Karpas-422 (cell line): ENCODE results near the gene CGB2. TPM values are rescaled to one million over a fixed set of nuclear protein-coding genes. Genes with fewer than 3 reads are reported as not detected.
"Not testable (repeated sequence)": the region's sequence is repeated elsewhere in the genome, so short reads cannot be mapped to it uniquely, and the experiment has no call there.

Experiments used
- DNase-seq: peaks from one replicate; pipeline ENCODE4 v3.0.0-alpha.2; 2015
- H2AFZ ChIP-seq: fragments of 200-600 bp; sonication (generic); 2 replicates; pipeline ENCODE4 v1.6.1; 2014; ENCODE audit warnings: antibody characterized with exemption, low read length, mixed read lengths
- H3K27ac ChIP-seq: fragments of 200-600 bp; sonication (generic); 2 replicates; pipeline ENCODE4 v1.5.1; 2014; ENCODE audit warnings: mild to moderate bottlenecking, low read length, moderate library complexity
- H3K27me3 ChIP-seq: fragments of 200-600 bp; sonication (generic); 2 replicates; pipeline ENCODE4 v1.6.1; 2014; ENCODE audit warnings: low read length, mixed read lengths
- H3K36me3 ChIP-seq: fragments of 200-600 bp; sonication (generic); 2 replicates; pipeline ENCODE4 v1.6.1; 2014; ENCODE audit warnings: low read length, mixed read lengths; ENCODE audit not compliant: insufficient read depth
- H3K4me1 ChIP-seq: fragments of 200-600 bp; sonication (generic); 2 replicates; pipeline ENCODE4 v1.6.1; 2014; ENCODE audit warnings: mild to moderate bottlenecking, low read length, mixed read lengths
- H3K4me2 ChIP-seq: fragments of 200-600 bp; sonication (generic); 2 replicates; pipeline ENCODE4 v1.6.1; 2014; ENCODE audit warnings: low read length, low read depth, mild to moderate bottlenecking; ENCODE audit not compliant: poor library complexity, severe bottlenecking
- H3K4me3 ChIP-seq: fragments of 200-600 bp; sonication (generic); 2 replicates; pipeline ENCODE4 v1.5.1; 2014; ENCODE audit warnings: mild to moderate bottlenecking, antibody characterized with exemption, low read length, mixed read lengths
- H3K79me2 ChIP-seq: fragments of 200-600 bp; sonication (generic); 2 replicates; pipeline ENCODE4 v1.6.1; 2014; ENCODE audit warnings: mild to moderate bottlenecking, low read length, mixed read lengths
- H3K9ac ChIP-seq: fragments of 200-600 bp; sonication (generic); 2 replicates; pipeline ENCODE4 v1.6.0; 2014; ENCODE audit warnings: low read length
- H3K9me2 ChIP-seq: fragments of 200-600 bp; sonication (generic), shearing (Covaris generic); replicated peaks from 2 replicates; pipeline ENCODE4 v1.6.0; 2014; ENCODE audit warnings: mild to moderate bottlenecking, low read length, moderate library complexity; ENCODE audit not compliant: insufficient read depth
- H3K9me3 ChIP-seq: fragments of 300-700, 200-600 bp; sonication (generic); 2 replicates; pipeline ENCODE4 v1.6.1; 2014; ENCODE audit warnings: low read length, mixed read lengths
- H4K20me1 ChIP-seq: fragments of 200-600 bp; sonication (generic); 2 replicates; pipeline ENCODE4 v1.6.1; 2014; ENCODE audit warnings: mild to moderate bottlenecking, antibody characterized with exemption, low read length, low read depth; ENCODE audit not compliant: insufficient read depth
- total RNA-seq: library from RNA; depleted of rRNA; stranded (reverse); fragments of >200 nt; shearing (Covaris generic); gene quantifications from 2 replicates; pipeline ENCODE4 v1.2.3, GENCODE V29; 2014; ENCODE audit warnings: low replicate concordance; rRNA removed

Gene CGB2
- not detected in 2 replicates for total RNA-seq

- not testable (repeated sequence) for H3K27me3 ChIP-seq, H3K79me2 ChIP-seq, H3K4me2 ChIP-seq, H3K27ac ChIP-seq, H3K4me3 ChIP-seq, H4K20me1 ChIP-seq, H3K9me3 ChIP-seq, H3K4me1 ChIP-seq, H3K36me3 ChIP-seq, H3K9ac ChIP-seq, H2AFZ ChIP-seq, H3K9me2 ChIP-seq
- peak; percentile 92 for DNase-seq
Observed at GRCh38 chr19:49031642-49032301, at the start of gene CGB2. CGB2 (plus strand) TSS chr19:49031890; CDS start chr19:49032096, 206 bp downstream.

GRCh38 chr19:48982280-48982679 is 49.4 kb upstream of the CGB2 start:
- no peaks in the 10 kb centered on the region for H3K79me2 ChIP-seq
- H3K9ac ChIP-seq = no peak overlapping the region
- no peaks in the 10 kb centered on the region for H3K4me1 ChIP-seq
- no peak for DNase-seq
- no peak overlapping the region for H3K4me3 ChIP-seq
- no peak overlapping the region for H3K27ac ChIP-seq
- H3K27me3 ChIP-seq = no peaks in the 10 kb centered on the region
- no peak overlapping the region for H2AFZ ChIP-seq
- H3K4me2 ChIP-seq = no peak overlapping the region
- H4K20me1 ChIP-seq = no peaks in the 10 kb centered on the region
- peaks cover 45% of the 10 kb centered on the region for H3K36me3 ChIP-seq
- no peaks in the 10 kb centered on the region for H3K9me3 ChIP-seq
- no peaks in the 10 kb centered on the region for H3K9me2 ChIP-seq

GRCh38 chr19:48985711-48986110 is 46.0 kb upstream of the CGB2 start:
- Histone ChIP-seq H3K9me2 (no peaks in the 10 kb centered on the region), H3K4me2 (no peak overlapping the region), H2AFZ (no peak overlapping the region), H3K9me3 (no peaks in the 10 kb centered on the region), H3K9ac (no peak overlapping the region), H3K27ac (no peak overlapping the region), H3K36me3 (peaks cover 37% of the 10 kb centered on the region), H4K20me1 (no peaks in the 10 kb centered on the region), H3K79me2 (peaks cover 7% of the 10 kb centered on the region), H3K4me3 (no peak overlapping the region), H3K27me3 (no peaks in the 10 kb centered on the region), H3K4me1 (no peaks in the 10 kb centered on the region)
- DNase-seq = no peak

GRCh38 chr19:48986211-48986610 is 45.5 kb upstream of the CGB2 start:
- no peak for DNase-seq
- Histone ChIP-seq H3K9me3 (no peaks in the 10 kb centered on the region), H3K79me2 (peaks cover 12% of the 10 kb centered on the region), H3K4me3 (no peak overlapping the region), H3K9ac (no peak overlapping the region), H3K4me2 (no peak overlapping the region), H3K4me1 (peaks cover 3% of the 10 kb centered on the region; the same call in 1 of the 2 replicates), H3K27me3 (no peaks in the 10 kb centered on the region), H3K9me2 (no peaks in the 10 kb centered on the region), H3K36me3 (peaks cover 37% of the 10 kb centered on the region), H4K20me1 (no peaks in the 10 kb centered on the region), H2AFZ (no peak overlapping the region), H3K27ac (no peak overlapping the region)

GRCh38 chr19:48987323-48987722 is 44.4 kb upstream of the CGB2 start:
- no peak for DNase-seq
- H3K27ac ChIP-seq = no peak overlapping the region
- no peaks in the 10 kb centered on the region for H3K9me3 ChIP-seq
- no peaks in the 10 kb centered on the region for H3K27me3 ChIP-seq
- H3K36me3 ChIP-seq = peaks cover 28% of the 10 kb centered on the region
- no peaks in the 10 kb centered on the region for H3K9me2 ChIP-seq
- no peak overlapping the region for H2AFZ ChIP-seq
- H3K79me2 ChIP-seq = peaks cover 23% of the 10 kb centered on the region
- H4K20me1 ChIP-seq = no peaks in the 10 kb centered on the region
- no peak overlapping the region for H3K4me2 ChIP-seq
- no peak overlapping the region for H3K9ac ChIP-seq
- H3K4me1 ChIP-seq = peaks cover 12% of the 10 kb centered on the region
- H3K4me3 ChIP-seq = no peak overlapping the region

GRCh38 chr19:48988286-48988685 is 43.4 kb upstream of the CGB2 start:
- no peak overlapping the region for H2AFZ ChIP-seq
- no peaks in the 10 kb centered on the region for H3K9me2 ChIP-seq
- DNase-seq = no peak
- H3K27me3 ChIP-seq = no peaks in the 10 kb centered on the region
- peaks cover 30% of the 10 kb centered on the region for H3K79me2 ChIP-seq
- peaks cover 12% of the 10 kb centered on the region for H3K4me1 ChIP-seq
- peaks cover 18% of the 10 kb centered on the region for H3K36me3 ChIP-seq
- H3K27ac ChIP-seq = no peak overlapping the region
- H3K9me3 ChIP-seq = no peaks in the 10 kb centered on the region
- H3K4me2 ChIP-seq = no peak overlapping the region
- no peak overlapping the region for H3K9ac ChIP-seq
- no peak overlapping the region for H3K4me3 ChIP-seq
- no peaks in the 10 kb centered on the region for H4K20me1 ChIP-seq

- H3K9me3 ChIP-seq = no peaks in the 10 kb centered on the region
- DNase-seq = no peak
- H4K20me1 ChIP-seq = no peaks in the 10 kb centered on the region; the same call in 1 of the 2 replicates
- H3K4me1 ChIP-seq = peaks cover 12% of the 10 kb centered on the region
- no peak overlapping the region for H3K9ac ChIP-seq
- peaks cover 14% of the 10 kb centered on the region for H3K36me3 ChIP-seq
- H3K9me2 ChIP-seq = no peaks in the 10 kb centered on the region
- H3K27me3 ChIP-seq = no peaks in the 10 kb centered on the region
- H2AFZ ChIP-seq = no peak overlapping the region
- no peak overlapping the region for H3K27ac ChIP-seq
- no peak overlapping the region for H3K4me2 ChIP-seq
- H3K4me3 ChIP-seq = no peak overlapping the region
- peaks cover 32% of the 10 kb centered on the region for H3K79me2 ChIP-seq
Observed at GRCh38 chr19:48988860-48989259, 42.8 kb upstream of the CGB2 start.

GRCh38 chr19:48989701-48990291 is 41.9 kb upstream of the CGB2 start:
- Histone ChIP-seq H3K27me3 (no peaks in the 10 kb centered on the region), H3K9me3 (no peaks in the 10 kb centered on the region), H3K4me1 (peaks cover 16% of the 10 kb centered on the region), H2AFZ (no peak overlapping the region), H3K9ac (no peak overlapping the region), H3K27ac (no peak overlapping the region), H3K4me2 (no peak overlapping the region), H3K79me2 (peaks cover 42% of the 10 kb centered on the region), H3K9me2 (no peaks in the 10 kb centered on the region), H3K36me3 (peaks cover 11% of the 10 kb centered on the region), H4K20me1 (peaks cover 6% of the 10 kb centered on the region; the same call in 1 of the 2 replicates), H3K4me3 (no peak overlapping the region)
- DNase-seq = no peak
